A549 (cell line): ENCODE measurements around the gene TMBIM1.

Experiments
- E2F6 ChIP-seq: IDR thresholded peaks from 2 replicates; pipeline ENCODE4 v1.6.1; 2012; ENCODE audit warnings: low read depth, borderline replicate concordance
- HDAC2 ChIP-seq: fragments of 200-600 bp; sonication (generic); IDR thresholded peaks from 2 replicates; pipeline ENCODE4 v1.6.1; 2016

- TF ChIP-seq E2F6 (no peak), HDAC2 (no peak)
These were observed 48.1 kb downstream of the TMBIM1 start for GRCh38 chr2:218244204-218244603.
